HepG2 (cell line): ENCODE data around the gene GLS2. TPM values are rescaled to one million over a fixed set of nuclear protein-coding genes. Genes with fewer than 3 reads are reported as not detected.

ENCODE experiments used
- CREB1 ChIP-seq, 2 experiments: fragments of 450-650 bp in 1 of 2; IDR thresholded peaks; 2 replicates each; pipeline ENCODE4 v1.6.1; 2016 to 2017; ENCODE audit warnings: control low read depth in 1 of 2, mild to moderate bottlenecking in 1 of 2, missing compliant biosample characterization in 1 of 2, missing genetic modification characterization in 1 of 2
- FOXC1 ChIP-seq: sonication (generic); formaldehyde crosslinking; IDR thresholded peaks from 2 replicates; pipeline ENCODE4 v1.8.0; 2022; ENCODE audit warnings: mild to moderate bottlenecking, missing genetic modification reagents, borderline replicate concordance
- GLI4 ChIP-seq: sonication (generic); formaldehyde crosslinking; IDR thresholded peaks from 2 replicates; pipeline ENCODE4 v1.5.1; 2020; ENCODE audit warnings: missing genetic modification reagents, mild to moderate bottlenecking, moderate library complexity, borderline replicate concordance
- HNRNPL ChIP-seq: fragments of 200-400 bp; formaldehyde crosslinking; IDR thresholded peaks from 2 replicates; pipeline ENCODE4 v1.6.1; 2017; ENCODE audit warnings: mild to moderate bottlenecking, low read depth, low read length
- HNRNPLL ChIP-seq: fragments of 200-400 bp; formaldehyde crosslinking; IDR thresholded peaks from 2 replicates; pipeline ENCODE4 v1.6.1; 2017; ENCODE audit warnings: mild to moderate bottlenecking, low read depth, low read length; ENCODE audit not compliant: poor library complexity, severe bottlenecking
- MTF2 ChIP-seq: sonication (generic); formaldehyde crosslinking; IDR thresholded peaks from 2 replicates; pipeline ENCODE4 v1.5.0; 2020; ENCODE audit warnings: missing genetic modification reagents, borderline replicate concordance
- PCBP2 ChIP-seq: fragments of 200-400 bp; formaldehyde crosslinking; optimal IDR thresholded peaks from 2 replicates; pipeline ENCODE3; 2018; ENCODE audit warnings: low read length, low read depth; ENCODE audit not compliant: poor library complexity, severe bottlenecking
- REL ChIP-seq: sonication (generic); formaldehyde crosslinking; conservative IDR thresholded peaks from 2 replicates; pipeline ENCODE4 v1.8.0; 2022; ENCODE audit warnings: mild to moderate bottlenecking, missing genetic modification reagents, moderate library complexity
- RFX1 ChIP-seq: fragments of 450-650 bp; IDR thresholded peaks from 2 replicates; pipeline ENCODE4 v1.6.1; 2017
- SNRNP70 ChIP-seq: fragments of 200-400 bp; formaldehyde crosslinking; IDR thresholded peaks from 2 replicates; pipeline ENCODE4 v1.6.1; 2017; ENCODE audit warnings: mild to moderate bottlenecking, low read depth, low read length, moderate library complexity
- STAG1 ChIP-seq: sonication (generic); formaldehyde crosslinking; IDR thresholded peaks from 2 replicates; pipeline ENCODE4 v1.4.0; 2020; ENCODE audit warnings: missing genetic modification reagents
- TCF7L2 ChIP-seq: IDR thresholded peaks from 2 replicates; pipeline ENCODE4 v1.6.1; 2011; ENCODE audit warnings: mild to moderate bottlenecking, low read depth, low read length, moderate library complexity
- ZNF205 ChIP-seq: IDR thresholded peaks from 2 replicates; pipeline ENCODE4 v1.6.1; 2018; ENCODE audit warnings: missing biosample characterization, missing genetic modification reagents
- ZNF253 ChIP-seq: sonication (generic); formaldehyde crosslinking; IDR thresholded peaks from 2 replicates; pipeline ENCODE4 v1.8.0; 2022; ENCODE audit warnings: mild to moderate bottlenecking, missing genetic modification reagents, borderline replicate concordance
- ZNF292 ChIP-seq: sonication (generic); formaldehyde crosslinking; IDR thresholded peaks from 2 replicates; pipeline ENCODE4 v1.8.1; 2022; ENCODE audit warnings: mild to moderate bottlenecking, low read depth, missing genetic modification reagents, borderline replicate concordance
- ZNF75D ChIP-seq: sonication (generic); formaldehyde crosslinking; IDR thresholded peaks from 2 replicates; pipeline ENCODE4 v1.8.1; 2023; ENCODE audit warnings: missing genetic modification reagents, mild to moderate bottlenecking, borderline replicate concordance
- ZSCAN31 ChIP-seq: sonication (generic); formaldehyde crosslinking; IDR thresholded peaks from 2 replicates; pipeline ENCODE4 v1.5.0; 2020; ENCODE audit warnings: low read depth, mild to moderate bottlenecking, missing genetic modification reagents
- polyA plus RNA-seq, 8 experiments: library from polyadenylated mRNA; depleted of rRNA in 3 of 8; stranded (reverse) in 7 of 8; unstranded in 1 of 8; fragments of >200 nt; fragmentation: Illumina TruSeq in 4 of 8; extraction: Trizol in 4 of 8; gene quantifications; 2 replicates each; pipeline versions ENCODE4 v1.2.1 to v1.2.3, GENCODE V29; 2011 to 2016; ENCODE audit warnings: low read depth in 4 of 8, missing spikeins in 1 of 8, mixed read lengths in 1 of 8; ENCODE audit not compliant: insufficient read depth in 1 of 8
- total RNA-seq, 5 experiments: library from RNA; depleted of rRNA; stranded (reverse); fragments of >200 nt; fragmentation: Illumina TruSeq; extraction: Trizol; gene quantifications; 2 replicates each; pipeline ENCODE4 v1.2.3, GENCODE V29; 2016; ENCODE audit warnings: low read depth in 1 of 5
- TF ChIP-seq, protein P1 (sequence below): IDR thresholded peaks from 2 replicates; pipeline ENCODE4 v1.6.1; 2016
- TF ChIP-seq, protein P2 (sequence below): IDR thresholded peaks from 2 replicates; pipeline ENCODE4 v1.6.1; 2016; ENCODE audit warnings: mild to moderate bottlenecking
- TF ChIP-seq, protein P3 (sequence below): sonication (generic); formaldehyde crosslinking; IDR thresholded peaks from 2 replicates; pipeline ENCODE4 v1.4.0; 2020; ENCODE audit warnings: missing genetic modification reagents, borderline replicate concordance
- TF ChIP-seq, protein P4 (sequence below): sonication (generic); formaldehyde crosslinking; IDR thresholded peaks from 2 replicates; pipeline ENCODE4 v1.4.0; 2020; ENCODE audit warnings: low read depth, mild to moderate bottlenecking, missing genetic modification reagents
- TF ChIP-seq, protein P5 (sequence below): sonication (generic); formaldehyde crosslinking; IDR thresholded peaks from 2 replicates; pipeline ENCODE4 v1.5.1; 2020; ENCODE audit warnings: missing genetic modification reagents, mild to moderate bottlenecking, borderline replicate concordance

The GLS2 gene
- total and polyA plus RNA-seq, 2 of the 13 experiments (the other 11 are each of a cell fraction or from before 2014, with no cell fraction given), result 8.6 to 12.2 TPM

DNA sequence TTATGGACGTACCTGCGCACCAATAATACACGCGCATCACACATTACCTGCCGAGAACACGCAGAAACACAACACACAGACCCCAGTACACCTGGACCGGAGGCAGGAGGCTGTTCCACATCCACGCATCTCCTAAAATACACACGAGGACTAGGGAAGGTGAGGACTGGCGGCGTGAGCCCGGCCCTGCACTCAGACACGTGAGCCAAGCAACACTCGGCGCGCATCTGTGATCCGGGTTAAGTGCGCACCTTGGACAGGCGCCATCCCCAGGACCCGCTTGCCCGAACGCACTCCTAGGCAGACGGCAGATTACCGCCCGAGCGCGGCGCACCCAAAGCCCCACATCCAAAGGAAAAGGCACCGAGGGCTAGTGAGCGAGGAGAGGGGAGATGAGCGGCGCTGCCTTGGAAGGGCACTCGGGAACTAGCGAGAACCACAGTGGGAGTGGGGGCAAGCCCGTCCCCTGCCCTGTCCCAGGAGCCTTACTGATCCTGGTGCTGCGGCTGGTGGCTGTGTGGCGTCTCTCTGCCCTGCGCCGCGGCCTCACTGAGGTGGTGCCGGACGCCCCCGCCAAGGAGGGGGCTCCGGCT is 417 bp downstream of the GLS2 start (continued):
- TF ChIP-seq ZNF75D (CRISPR knock-in tag), result no peak
- TF ChIP-seq GLI4 (CRISPR knock-in tag), result peak; percentile 43; the same call in 1 of the 2 replicates
- TF ChIP-seq TCF7L2, result no peak
- TF ChIP-seq ZNF292 (CRISPR knock-in tag), result peak; percentile 71
- TF ChIP-seq ZNF205 (CRISPR knock-in tag), result 0 out of 2 replicates have a peak, but pooled peaks have one; percentile 19
- no peak for TF ChIP-seq CREB1 (IDR thresholded peaks at IDR 0.05)
- no peak for TF ChIP-seq CREB1 (CRISPR knock-in tag; IDR thresholded peaks at IDR 0.05)
- TF ChIP-seq STAG1 (CRISPR knock-in tag), result no peak
- TF ChIP-seq SNRNP70, result no peak
- no peak for TF ChIP-seq RFX1
- TF ChIP-seq ZSCAN31 (CRISPR knock-in tag), result 0 out of 2 replicates have a peak, but pooled peaks have one; percentile 13
- TF ChIP-seq, protein P1, sequence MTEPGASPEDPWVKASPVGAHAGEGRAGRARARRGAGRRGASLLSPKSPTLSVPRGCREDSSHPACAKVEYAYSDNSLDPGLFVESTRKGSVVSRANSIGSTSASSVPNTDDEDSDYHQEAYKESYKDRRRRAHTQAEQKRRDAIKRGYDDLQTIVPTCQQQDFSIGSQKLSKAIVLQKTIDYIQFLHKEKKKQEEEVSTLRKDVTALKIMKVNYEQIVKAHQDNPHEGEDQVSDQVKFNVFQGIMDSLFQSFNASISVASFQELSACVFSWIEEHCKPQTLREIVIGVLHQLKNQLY (CRISPR knock-in tag), result no peak
- peak; percentile 53; the same call in 1 of the 2 replicates for TF ChIP-seq REL
- no peak for TF ChIP-seq ZNF253 (CRISPR knock-in tag)
- TF ChIP-seq FOXC1 (CRISPR knock-in tag), result peak; percentile 77
- TF ChIP-seq PCBP2, result no peak
- TF ChIP-seq, protein P2, sequence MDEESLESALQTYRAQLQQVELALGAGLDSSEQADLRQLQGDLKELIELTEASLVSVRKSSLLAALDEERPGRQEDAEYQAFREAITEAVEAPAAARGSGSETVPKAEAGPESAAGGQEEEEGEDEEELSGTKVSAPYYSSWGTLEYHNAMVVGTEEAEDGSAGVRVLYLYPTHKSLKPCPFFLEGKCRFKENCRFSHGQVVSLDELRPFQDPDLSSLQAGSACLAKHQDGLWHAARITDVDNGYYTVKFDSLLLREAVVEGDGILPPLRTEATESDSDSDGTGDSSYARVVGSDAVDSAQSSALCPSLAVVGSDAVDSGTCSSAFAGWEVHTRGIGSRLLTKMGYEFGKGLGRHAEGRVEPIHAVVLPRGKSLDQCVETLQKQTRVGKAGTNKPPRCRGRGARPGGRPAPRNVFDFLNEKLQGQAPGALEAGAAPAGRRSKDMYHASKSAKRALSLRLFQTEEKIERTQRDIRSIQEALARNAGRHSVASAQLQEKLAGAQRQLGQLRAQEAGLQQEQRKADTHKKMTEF (CRISPR knock-in tag), result no peak
- no peak for TF ChIP-seq HNRNPLL
- TF ChIP-seq MTF2 (CRISPR knock-in tag), result no peak
- TF ChIP-seq, protein P3, sequence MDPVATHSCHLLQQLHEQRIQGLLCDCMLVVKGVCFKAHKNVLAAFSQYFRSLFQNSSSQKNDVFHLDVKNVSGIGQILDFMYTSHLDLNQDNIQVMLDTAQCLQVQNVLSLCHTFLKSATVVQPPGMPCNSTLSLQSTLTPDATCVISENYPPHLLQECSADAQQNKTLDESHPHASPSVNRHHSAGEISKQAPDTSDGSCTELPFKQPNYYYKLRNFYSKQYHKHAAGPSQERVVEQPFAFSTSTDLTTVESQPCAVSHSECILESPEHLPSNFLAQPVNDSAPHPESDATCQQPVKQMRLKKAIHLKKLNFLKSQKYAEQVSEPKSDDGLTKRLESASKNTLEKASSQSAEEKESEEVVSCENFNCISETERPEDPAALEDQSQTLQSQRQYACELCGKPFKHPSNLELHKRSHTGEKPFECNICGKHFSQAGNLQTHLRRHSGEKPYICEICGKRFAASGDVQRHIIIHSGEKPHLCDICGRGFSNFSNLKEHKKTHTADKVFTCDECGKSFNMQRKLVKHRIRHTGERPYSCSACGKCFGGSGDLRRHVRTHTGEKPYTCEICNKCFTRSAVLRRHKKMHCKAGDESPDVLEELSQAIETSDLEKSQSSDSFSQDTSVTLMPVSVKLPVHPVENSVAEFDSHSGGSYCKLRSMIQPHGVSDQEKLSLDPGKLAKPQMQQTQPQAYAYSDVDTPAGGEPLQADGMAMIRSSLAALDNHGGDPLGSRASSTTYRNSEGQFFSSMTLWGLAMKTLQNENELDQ (CRISPR knock-in tag), result no peak
- TF ChIP-seq, protein P4, sequence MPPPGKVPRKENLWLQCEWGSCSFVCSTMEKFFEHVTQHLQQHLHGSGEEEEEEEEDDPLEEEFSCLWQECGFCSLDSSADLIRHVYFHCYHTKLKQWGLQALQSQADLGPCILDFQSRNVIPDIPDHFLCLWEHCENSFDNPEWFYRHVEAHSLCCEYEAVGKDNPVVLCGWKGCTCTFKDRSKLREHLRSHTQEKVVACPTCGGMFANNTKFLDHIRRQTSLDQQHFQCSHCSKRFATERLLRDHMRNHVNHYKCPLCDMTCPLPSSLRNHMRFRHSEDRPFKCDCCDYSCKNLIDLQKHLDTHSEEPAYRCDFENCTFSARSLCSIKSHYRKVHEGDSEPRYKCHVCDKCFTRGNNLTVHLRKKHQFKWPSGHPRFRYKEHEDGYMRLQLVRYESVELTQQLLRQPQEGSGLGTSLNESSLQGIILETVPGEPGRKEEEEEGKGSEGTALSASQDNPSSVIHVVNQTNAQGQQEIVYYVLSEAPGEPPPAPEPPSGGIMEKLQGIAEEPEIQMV (CRISPR knock-in tag), result no peak
- TF ChIP-seq HNRNPL, result 0 out of 2 replicates have a peak, but pooled peaks have one; percentile 37
- TF ChIP-seq, protein P5, sequence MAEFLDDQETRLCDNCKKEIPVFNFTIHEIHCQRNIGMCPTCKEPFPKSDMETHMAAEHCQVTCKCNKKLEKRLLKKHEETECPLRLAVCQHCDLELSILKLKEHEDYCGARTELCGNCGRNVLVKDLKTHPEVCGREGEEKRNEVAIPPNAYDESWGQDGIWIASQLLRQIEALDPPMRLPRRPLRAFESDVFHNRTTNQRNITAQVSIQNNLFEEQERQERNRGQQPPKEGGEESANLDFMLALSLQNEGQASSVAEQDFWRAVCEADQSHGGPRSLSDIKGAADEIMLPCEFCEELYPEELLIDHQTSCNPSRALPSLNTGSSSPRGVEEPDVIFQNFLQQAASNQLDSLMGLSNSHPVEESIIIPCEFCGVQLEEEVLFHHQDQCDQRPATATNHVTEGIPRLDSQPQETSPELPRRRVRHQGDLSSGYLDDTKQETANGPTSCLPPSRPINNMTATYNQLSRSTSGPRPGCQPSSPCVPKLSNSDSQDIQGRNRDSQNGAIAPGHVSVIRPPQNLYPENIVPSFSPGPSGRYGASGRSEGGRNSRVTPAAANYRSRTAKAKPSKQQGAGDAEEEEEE (CRISPR knock-in tag), result no peak
